ENCODE data around the gene SLC9A7. TPM values are rescaled to one million over a fixed set of nuclear protein-coding genes. Genes with fewer than 3 reads are reported as not detected.

SLC9A7 gene
- total and polyA plus RNA-seq, 2 experiments from 2014 or later: 2.5 to 15.4 TPM

DNA sequence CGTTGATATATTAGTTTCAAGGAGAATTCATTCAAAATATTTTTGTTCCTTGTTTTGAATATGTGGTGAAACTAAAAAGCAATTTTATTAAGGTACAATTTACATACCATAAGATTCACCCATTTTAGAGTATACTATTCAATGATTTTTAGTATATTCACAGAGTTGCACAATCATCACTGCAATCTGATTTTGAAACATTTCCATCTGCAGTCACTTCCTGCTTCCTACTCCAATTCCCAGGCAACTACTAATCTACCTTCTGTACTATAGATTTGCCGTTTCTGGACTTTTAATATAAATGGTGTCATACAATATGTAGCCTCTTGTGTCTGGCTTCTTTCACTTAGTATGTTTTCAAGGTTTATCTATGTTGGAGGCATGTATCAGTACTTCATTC is 71.3 kb downstream of the SLC9A7 start (continued):
- TF ChIP-seq, protein P1, sequence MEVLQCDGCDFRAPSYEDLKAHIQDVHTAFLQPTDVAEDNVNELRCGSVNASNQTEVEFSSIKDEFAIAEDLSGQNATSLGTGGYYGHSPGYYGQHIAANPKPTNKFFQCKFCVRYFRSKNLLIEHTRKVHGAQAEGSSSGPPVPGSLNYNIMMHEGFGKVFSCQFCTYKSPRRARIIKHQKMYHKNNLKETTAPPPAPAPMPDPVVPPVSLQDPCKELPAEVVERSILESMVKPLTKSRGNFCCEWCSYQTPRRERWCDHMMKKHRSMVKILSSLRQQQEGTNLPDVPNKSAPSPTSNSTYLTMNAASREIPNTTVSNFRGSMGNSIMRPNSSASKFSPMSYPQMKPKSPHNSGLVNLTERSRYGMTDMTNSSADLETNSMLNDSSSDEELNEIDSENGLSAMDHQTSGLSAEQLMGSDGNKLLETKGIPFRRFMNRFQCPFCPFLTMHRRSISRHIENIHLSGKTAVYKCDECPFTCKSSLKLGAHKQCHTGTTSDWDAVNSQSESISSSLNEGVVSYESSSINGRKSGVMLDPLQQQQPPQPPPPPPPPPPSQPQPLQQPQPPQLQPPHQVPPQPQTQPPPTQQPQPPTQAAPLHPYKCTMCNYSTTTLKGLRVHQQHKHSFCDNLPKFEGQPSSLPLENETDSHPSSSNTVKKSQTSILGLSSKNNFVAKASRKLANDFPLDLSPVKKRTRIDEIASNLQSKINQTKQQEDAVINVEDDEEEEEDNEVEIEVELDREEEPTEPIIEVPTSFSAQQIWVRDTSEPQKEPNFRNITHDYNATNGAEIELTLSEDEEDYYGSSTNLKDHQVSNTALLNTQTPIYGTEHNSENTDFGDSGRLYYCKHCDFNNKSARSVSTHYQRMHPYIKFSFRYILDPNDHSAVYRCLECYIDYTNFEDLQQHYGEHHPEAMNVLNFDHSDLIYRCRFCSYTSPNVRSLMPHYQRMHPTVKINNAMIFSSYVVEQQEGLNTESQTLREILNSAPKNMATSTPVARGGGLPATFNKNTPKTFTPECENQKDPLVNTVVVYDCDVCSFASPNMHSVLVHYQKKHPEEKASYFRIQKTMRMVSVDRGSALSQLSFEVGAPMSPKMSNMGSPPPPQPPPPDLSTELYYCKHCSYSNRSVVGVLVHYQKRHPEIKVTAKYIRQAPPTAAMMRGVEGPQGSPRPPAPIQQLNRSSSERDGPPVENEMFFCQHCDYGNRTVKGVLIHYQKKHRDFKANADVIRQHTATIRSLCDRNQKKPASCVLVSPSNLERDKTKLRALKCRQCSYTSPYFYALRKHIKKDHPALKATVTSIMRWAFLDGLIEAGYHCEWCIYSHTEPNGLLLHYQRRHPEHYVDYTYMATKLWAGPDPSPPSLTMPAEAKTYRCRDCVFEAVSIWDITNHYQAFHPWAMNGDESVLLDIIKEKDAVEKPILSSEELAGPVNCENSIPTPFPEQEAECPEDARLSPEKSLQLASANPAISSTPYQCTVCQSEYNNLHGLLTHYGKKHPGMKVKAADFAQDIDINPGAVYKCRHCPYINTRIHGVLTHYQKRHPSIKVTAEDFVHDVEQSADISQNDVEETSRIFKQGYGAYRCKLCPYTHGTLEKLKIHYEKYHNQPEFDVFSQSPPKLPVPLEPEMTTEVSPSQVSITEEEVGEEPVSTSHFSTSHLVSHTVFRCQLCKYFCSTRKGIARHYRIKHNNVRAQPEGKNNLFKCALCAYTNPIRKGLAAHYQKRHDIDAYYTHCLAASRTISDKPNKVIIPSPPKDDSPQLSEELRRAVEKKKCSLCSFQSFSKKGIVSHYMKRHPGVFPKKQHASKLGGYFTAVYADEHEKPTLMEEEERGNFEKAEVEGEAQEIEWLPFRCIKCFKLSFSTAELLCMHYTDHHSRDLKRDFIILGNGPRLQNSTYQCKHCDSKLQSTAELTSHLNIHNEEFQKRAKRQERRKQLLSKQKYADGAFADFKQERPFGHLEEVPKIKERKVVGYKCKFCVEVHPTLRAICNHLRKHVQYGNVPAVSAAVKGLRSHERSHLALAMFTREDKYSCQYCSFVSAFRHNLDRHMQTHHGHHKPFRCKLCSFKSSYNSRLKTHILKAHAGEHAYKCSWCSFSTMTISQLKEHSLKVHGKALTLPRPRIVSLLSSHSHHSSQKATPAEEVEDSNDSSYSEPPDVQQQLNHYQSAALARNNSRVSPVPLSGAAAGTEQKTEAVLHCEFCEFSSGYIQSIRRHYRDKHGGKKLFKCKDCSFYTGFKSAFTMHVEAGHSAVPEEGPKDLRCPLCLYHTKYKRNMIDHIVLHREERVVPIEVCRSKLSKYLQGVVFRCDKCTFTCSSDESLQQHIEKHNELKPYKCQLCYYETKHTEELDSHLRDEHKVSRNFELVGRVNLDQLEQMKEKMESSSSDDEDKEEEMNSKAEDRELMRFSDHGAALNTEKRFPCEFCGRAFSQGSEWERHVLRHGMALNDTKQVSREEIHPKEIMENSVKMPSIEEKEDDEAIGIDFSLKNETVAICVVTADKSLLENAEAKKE (CRISPR knock-in tag; IDR thresholded peaks at IDR 0.05): no peak
- no peak for TF ChIP-seq ZNF114 (CRISPR knock-in tag; IDR thresholded peaks at IDR 0.05)
- TF ChIP-seq ZNF331 (CRISPR knock-in tag; IDR thresholded peaks at IDR 0.05; ENCODE audit: low read depth): no peak

- Histone ChIP-seq H3K27ac (ENCODE audit: low read depth) (no peak overlapping the region), H4K20me1 (replicated peaks; ENCODE audit: insufficient read depth) (no peaks in the 10 kb centered on the region), H3K4me3 (no peak overlapping the region), H3K9me2 (ENCODE audit: insufficient read depth) (no peaks in the 10 kb centered on the region), H3K27me3 (ENCODE audit: insufficient read depth) (no peaks in the 10 kb centered on the region), H3K36me3 (ENCODE audit: insufficient read depth) (no peaks in the 10 kb centered on the region), H2AFZ (no peak overlapping the region), H3K4me1 (ENCODE audit: insufficient read depth) (no peaks in the 10 kb centered on the region), H3K79me2 (replicated peaks; ENCODE audit: insufficient read depth) (no peaks in the 10 kb centered on the region; the same call in 1 of the 2 replicates), H3F3A (replicated peaks; ENCODE audit: low read depth) (no peaks in the 10 kb centered on the region), H3K4me2 (no peak overlapping the region)
- Mint-ChIP-seq H3K4me1 (peaks cover 10% of the 10 kb centered on the region; the same call in 2 of the 3 replicates), H3K4me3 (no peak overlapping the region), H3K27ac (no peak overlapping the region), H3K9me3 (no peaks in the 10 kb centered on the region), H3K36me3 (ENCODE audit: low read depth) (no peaks in the 10 kb centered on the region; the same call in 2 of the 3 replicates), H3K27me3 (ENCODE audit: insufficient read depth, low read depth, poor library complexity) (no peaks in the 10 kb centered on the region)
- ATAC-seq (peak; percentile 70), DNase-seq (ENCODE audit: low spot score) (peak; percentile 55)
- TF ChIP-seq CTCF (conservative IDR thresholded peaks at IDR 0.05; ENCODE audit: low read depth in 2 of 2) (peak; percentile 72 to 75), STAT1 (IDR thresholded peaks at IDR 0.05; ENCODE audit: unreplicated experiment) (no peak), POLR2AphosphoS5 (IDR thresholded peaks at IDR 0.05; ENCODE audit: low read depth) (no peak)
Measured at GRCh38 chrX:46686003-46686645, 72.8 kb downstream of the SLC9A7 start.

All from GM23338 (cell line).